Measurements from ENCODE around the gene SPEG.

Gene SPEG

DNA sequence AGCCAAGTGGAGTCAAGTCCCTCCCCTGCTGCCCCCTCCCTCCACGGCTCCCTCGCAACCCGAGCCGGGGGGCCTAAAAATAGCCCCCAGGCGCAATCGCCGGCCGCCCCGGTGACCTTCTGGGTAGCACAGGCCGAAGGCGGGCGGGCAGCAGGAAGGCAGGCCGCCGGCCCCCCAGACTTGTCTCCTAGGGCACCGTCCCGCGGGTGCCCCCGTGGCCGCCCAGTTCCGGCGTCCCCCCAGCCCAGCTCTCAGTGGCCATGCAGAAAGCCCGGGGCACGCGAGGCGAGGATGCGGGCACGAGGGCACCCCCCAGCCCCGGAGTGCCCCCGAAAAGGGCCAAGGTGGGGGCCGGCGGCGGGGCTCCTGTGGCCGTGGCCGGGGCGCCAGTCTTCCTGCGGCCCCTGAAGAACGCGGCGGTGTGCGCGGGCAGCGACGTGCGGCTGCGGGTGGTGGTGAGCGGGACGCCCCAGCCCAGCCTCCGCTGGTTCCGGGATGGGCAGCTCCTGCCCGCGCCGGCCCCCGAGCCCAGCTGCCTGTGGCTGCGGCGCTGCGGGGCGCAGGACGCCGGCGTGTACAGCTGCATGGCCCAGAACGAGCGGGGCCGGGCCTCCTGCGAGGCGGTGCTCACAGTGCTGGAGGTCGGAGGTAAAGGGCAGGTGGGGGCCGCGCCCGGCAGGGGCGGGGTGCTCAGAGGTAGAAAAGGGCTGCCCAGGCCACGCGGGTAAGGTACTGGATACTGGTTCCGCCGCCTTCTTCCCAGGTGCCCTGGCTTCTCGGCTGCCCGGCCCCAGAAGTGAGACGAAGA, at the start of gene SPEG:
Gene SPEG (plus strand): TSS at position 126 of the 808 bp plus-strand sequence. CDS start 135 bp downstream, at position 261.
- TF ChIP-seq GATA2 (IDR thresholded peaks at IDR 0.05; ENCODE audit: low read depth, low read length) (no peak), GATA3 (IDR thresholded peaks at IDR 0.05; ENCODE audit: low read depth, low read length) (no peak)

DNA sequence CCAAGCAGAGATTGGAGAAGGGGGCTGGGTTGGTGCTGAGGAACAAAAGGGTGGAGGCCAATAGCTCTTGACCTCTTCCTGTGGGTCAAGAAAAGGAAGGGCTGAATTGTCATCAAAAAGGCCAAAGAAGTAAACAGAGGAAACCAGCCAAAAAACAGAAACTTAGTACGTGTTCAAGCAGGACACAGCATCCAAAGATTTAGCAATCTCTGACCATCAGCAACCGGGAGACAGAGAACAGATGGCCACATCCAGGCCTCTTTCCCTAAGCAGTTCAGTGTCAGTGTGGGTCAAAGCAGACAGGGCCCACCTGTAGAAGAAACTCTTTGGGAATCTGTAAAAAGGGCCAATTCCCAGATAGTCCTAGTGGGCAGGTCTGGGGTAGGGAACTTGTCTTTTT, 49.8 kb upstream of the SPEG start:
- TF ChIP-seq GATA3 (IDR thresholded peaks at IDR 0.05; ENCODE audit: low read depth, low read length), result no peak
- TF ChIP-seq GATA2 (IDR thresholded peaks at IDR 0.05; ENCODE audit: low read depth, low read length), result no peak

DNA sequence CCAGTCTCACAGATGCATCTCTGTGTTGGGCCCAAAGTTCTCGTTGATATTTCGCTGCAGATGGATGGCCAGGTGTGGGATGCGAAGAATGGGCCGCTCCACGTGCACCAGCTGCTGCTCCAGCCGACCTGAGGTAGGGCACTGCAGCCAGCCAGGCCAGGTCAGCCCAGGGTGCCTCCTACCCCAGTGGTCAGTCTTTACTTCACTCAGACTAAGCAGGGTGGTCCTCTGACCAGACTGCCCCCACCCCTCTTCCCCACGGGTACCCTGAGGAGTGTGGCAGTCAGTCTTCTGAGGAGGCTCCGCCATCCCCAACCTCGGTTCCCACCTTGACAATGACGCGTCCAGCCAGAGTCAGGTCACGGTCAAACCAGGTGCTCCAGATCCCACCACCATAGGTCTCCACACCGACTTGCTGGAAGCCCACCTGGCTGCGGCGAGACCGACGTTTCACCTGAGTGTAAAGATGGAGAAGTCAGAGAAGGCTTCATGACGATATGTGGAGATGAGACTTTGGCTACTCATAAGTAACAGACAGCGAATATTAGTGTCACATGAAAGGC, 48.6 kb upstream of the SPEG start:
- TF ChIP-seq GATA2 (IDR thresholded peaks at IDR 0.05; ENCODE audit: low read depth, low read length) (no peak), GATA3 (IDR thresholded peaks at IDR 0.05; ENCODE audit: low read depth, low read length) (no peak)

DNA sequence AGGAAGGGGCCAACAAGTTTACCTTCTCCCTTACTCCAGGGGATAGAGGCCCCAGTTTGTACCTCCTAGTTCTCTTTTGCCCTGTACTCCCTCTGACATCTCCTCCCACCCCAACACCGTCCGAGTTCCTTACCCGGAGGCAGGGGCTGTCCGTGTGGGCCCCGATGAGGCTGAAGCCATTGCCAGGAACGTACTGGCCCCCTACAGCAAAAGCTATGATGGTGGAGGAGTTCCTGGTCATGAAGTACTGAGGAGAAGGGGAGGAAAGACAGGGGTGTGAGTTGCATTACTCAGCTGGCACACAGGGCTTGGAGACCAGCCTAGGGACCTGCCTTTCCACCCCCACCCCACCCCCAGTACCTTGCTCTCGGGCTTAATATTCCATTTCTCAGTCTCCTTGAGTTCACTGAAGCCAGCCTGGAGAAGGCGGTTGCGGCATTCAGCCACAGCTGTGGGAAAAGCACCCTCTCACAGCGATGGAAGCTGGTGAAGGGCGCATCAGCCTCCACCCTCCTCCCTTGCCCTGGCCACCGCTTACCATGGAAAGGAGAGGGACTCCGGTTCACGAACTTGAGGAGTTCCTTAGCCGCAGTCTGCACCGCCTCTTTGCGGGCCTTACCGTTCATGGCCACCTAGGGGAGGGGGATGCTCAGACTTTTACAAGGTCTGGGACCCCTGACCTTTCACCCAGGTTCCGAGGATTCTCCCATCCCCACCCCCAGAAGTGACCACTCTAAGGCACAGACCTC, 47.9 kb upstream of the SPEG start:
- TF ChIP-seq GATA2 (IDR thresholded peaks at IDR 0.05; ENCODE audit: low read depth, low read length) (no peak), GATA3 (IDR thresholded peaks at IDR 0.05; ENCODE audit: low read depth, low read length) (no peak)

DNA sequence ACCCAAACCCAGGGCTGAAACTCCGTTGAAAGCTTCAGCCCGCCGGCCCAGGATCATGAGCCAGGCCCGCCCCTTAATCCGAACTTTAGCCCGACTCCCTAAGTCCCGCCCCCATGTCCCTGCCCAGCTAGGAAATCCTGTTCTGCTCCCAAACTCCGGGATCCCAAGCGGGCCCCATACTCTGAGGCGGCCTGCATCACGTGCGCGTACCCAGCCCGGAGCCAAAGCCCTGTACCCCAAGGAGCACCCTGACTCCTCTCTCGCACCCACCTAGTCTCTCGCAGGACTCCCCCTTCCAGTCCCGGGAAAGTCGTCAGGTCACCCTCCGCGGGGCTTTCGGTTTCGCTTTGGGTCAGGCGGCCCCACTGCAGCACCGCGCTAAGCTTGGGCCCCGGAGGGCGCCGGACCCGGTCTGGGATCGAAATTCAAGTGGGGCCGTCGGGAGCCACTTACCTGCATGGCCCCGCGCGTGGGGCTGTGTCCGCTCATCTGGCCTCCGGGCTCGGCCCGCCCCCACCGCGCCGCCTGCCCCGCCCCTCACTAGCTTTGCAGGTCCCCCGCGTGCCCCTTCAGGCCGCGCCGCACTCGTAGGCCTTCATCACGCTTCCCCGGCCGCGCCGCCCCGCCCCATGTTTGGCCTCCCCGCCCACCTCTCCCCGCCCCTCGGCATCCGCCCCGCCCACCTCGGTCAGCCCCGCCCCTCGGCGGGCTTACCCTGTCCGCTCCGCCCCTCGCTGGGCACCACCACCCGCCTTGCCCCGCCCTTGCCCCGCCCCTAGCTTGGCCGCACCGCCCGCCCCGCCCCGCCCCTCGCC, 47.1 kb upstream of the SPEG start, which contains the start of gene DNPEP:
Gene DNPEP (minus strand): TSS at position 607 of the 815 bp plus-strand sequence. CDS start 118 bp downstream, at position 489.
- TF ChIP-seq GATA3 (IDR thresholded peaks at IDR 0.05; ENCODE audit: low read depth, low read length) (no peak), GATA2 (IDR thresholded peaks at IDR 0.05; ENCODE audit: low read depth, low read length) (no peak)

DNA sequence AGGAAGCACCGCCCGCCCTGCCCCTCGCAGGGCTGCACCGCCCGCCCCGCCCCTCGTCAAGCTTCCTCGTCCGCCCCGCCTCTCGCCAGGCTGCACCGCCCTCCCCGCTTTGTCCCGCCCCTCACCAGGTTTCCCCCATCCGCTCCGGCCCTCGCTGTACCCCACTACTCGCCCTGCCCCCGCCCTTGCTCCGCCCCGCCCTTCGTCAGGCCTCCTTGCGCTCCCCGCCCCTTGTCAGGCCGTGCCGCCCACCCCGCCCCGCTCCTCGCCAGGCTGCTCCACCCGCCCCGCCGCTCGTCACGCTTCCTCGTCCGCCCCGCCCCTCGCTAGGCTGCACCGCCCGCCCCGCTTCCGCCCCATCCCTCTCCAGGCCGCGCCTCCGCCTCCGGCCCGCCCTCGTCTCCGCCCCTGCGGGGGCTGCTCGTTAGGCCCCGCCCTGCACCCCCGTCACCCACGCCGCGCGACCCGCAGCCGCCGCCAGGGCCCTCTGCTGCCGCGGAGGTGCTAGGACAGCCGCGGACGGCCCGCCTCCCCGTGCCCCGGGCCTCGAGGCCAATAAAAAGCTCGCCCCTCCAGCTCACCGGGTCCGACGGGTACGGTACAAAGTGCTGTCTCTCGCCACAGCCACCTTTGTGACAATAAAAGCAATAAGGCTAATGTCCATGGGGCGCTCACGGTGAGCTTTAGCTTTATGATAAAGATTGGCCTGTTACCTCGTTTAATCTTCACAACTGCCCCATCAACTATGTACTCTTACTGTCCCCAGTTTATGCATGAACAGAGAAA, 46.3 kb upstream of the SPEG start:
- no peak for TF ChIP-seq GATA3 (IDR thresholded peaks at IDR 0.05; ENCODE audit: low read depth, low read length)
- TF ChIP-seq GATA2 (IDR thresholded peaks at IDR 0.05; ENCODE audit: low read depth, low read length), result no peak

DNA sequence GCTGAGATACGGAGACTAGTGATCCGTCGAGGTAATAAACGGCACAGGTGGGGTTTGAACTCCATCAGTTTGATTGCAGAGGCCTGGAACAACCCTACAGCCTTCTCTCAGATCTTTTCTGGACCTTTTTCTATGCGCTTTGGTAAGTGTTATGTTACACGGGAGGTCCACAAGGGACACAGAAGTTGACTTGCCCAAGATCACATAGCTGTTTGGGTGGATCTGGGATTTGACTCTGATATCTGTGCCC, 45.8 kb upstream of the SPEG start:
- TF ChIP-seq GATA2 (IDR thresholded peaks at IDR 0.05; ENCODE audit: low read depth, low read length), result no peak
- no peak for TF ChIP-seq GATA3 (IDR thresholded peaks at IDR 0.05; ENCODE audit: low read depth, low read length)

DNA sequence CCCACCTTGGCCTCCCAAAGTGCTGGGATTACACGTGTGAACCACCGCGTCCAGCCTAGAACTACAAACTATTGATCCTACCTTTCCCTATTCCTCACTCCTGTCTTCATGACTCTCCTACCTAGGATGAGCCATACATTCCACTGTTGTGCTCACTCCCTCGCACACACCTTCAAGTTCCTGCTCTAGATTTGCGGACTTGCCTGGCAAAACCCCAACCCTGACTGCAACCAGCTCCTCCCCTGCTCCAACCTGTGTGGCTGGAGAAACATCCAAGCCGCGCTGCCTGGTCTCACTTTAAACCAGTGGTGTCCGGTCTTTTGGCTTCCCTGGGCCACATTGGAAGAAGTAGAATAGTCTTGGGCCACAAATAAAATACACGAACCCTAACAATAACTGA, 41.9 kb upstream of the SPEG start:
- no peak for TF ChIP-seq GATA2 (IDR thresholded peaks at IDR 0.05; ENCODE audit: low read depth, low read length)
- TF ChIP-seq GATA3 (IDR thresholded peaks at IDR 0.05; ENCODE audit: low read depth, low read length), result no peak

DNA sequence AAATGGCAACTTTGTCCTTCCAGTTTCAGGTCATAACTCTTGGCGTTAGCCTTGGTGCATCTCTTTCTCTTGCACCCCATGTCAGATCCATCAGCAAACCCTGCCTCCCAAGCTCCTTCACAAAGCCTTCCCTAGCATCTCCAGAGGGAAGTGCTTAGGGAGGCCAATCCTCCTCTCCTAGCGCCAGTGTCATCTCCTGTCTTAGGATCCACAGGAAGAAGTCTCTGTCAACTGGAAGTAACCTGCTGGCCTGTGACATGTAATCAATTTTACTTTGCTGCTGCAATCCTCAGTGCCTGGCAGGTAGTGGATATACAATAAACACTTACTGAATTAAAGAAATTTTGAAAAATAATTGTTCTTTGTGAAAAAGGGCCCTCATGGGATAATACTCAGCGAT, 39.0 kb upstream of the SPEG start:
- TF ChIP-seq GATA3 (IDR thresholded peaks at IDR 0.05; ENCODE audit: low read depth, low read length) (no peak), GATA2 (IDR thresholded peaks at IDR 0.05; ENCODE audit: low read depth, low read length) (no peak)

DNA sequence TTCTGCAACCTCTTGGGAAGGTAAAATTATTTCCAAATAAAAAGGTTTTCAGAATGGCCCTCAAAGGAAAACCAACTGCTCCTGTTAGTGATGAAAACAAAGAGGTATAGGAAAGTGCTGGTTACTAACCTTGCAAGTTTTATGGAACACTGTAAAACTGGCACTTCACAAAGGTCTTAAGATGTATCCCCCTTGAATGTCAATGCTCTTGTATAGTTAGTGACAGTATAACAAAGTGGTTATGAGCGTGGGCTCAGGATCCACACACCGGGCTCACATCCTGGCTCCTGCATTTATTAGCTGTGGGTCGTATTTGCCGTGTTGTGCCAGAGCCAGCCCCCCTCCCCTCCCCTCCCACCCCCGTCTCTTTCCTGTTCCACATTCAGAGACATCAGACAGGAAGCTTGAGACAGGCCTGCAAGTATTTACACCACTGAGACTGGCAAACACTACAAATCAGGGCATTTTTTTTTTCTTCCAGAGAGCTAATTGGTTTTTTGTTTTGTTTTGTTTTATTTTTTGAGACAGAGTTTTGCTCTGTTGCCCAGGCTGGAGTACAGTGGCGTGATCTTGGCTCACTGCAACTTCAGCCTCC, 37.7 kb upstream of the SPEG start:
- TF ChIP-seq GATA2 (IDR thresholded peaks at IDR 0.05; ENCODE audit: low read depth, low read length) (no peak), GATA3 (IDR thresholded peaks at IDR 0.05; ENCODE audit: low read depth, low read length) (no peak)

DNA sequence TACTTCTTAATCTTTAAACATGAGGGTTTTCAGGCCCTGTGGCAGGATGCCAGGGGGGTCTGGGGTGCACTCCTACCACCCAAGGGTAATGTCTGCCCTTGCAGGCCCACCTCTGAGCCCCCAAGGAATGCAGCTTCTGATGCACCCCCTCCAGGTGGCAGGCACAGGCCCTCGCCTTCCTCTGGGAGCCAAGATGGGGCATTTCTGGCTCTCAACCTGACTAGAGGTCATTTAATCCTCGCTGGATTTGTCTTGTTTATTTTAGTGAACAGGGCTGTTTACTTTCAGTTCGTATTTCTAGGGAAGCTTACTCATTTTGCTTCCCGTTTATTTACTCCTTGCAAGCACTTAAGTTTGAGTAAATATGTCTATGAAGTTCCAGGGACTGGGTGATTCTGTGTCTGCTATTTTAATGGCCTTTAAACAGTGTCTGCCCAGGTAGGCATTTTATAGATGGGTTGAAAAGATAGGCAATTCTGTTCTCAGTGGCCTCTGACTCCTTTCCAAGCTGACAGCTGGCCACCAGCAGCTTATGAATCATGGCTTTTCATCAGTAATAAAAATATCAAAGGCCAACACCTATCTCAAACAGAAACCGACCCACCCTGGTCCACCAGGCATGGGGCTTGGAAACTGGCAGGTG, 35.8 kb upstream of the SPEG start:
- TF ChIP-seq GATA2 (IDR thresholded peaks at IDR 0.05; ENCODE audit: low read depth, low read length) (no peak), GATA3 (IDR thresholded peaks at IDR 0.05; ENCODE audit: low read depth, low read length) (no peak)

DNA sequence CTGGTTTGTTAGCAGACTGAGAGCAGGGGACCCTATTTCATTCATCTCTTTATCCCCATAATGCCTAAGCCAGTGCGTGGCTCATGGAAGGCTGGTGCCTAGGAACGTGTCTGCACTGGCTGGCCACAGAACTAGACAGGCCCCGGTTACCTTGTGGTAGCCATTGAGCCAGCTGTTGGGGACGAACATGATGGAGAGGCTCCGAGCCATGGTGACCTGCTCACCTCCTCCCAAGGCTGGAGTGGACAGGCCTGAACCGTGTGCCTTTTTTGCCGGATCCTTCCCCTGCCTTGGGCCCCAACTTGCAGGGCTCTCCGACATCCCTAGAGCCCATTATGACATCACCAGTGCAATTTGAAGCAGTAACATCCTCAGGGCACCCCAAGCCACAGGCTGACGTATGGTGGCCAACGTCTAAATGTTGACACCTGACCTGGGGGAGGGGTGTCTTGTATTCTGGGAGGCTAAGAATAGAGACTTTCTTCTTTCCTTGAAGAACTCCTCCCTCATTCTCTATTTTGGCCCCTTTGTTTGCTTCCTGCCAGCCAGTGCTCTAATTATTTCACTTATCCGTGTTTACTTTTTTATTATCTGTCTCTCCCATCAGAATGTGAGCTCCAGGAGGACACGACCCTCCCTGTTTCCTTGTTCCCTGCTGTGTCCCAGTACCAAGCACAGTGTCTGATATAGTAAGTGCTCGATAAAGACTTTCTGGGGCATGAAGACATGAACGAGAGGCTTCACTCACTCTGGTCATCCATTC, 34.7 kb upstream of the SPEG start:
- no peak for TF ChIP-seq GATA3 (IDR thresholded peaks at IDR 0.05; ENCODE audit: low read depth, low read length)
- TF ChIP-seq GATA2 (IDR thresholded peaks at IDR 0.05; ENCODE audit: low read depth, low read length), result no peak
